Measurements from ENCODE around the gene USP8.

Gene USP8

GRCh38 chr15:50543556-50543955 is 119.4 kb downstream of the USP8 start:
- TF ChIP-seq ARNTL (CRISPR knock-in tag; IDR thresholded peaks at IDR 0.05; ENCODE audit: borderline replicate concordance, low read depth): no peak
- TF ChIP-seq, protein P1, sequence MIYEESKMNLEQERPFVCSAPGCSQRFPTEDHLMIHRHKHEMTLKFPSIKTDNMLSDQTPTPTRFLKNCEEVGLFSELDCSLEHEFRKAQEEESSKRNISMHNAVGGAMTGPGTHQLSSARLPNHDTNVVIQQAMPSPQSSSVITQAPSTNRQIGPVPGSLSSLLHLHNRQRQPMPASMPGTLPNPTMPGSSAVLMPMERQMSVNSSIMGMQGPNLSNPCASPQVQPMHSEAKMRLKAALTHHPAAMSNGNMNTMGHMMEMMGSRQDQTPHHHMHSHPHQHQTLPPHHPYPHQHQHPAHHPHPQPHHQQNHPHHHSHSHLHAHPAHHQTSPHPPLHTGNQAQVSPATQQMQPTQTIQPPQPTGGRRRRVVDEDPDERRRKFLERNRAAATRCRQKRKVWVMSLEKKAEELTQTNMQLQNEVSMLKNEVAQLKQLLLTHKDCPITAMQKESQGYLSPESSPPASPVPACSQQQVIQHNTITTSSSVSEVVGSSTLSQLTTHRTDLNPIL (CRISPR knock-in tag; IDR thresholded peaks at IDR 0.05; ENCODE audit: low read depth): no peak
- no peak for TF ChIP-seq PATZ1 (CRISPR knock-in tag; IDR thresholded peaks at IDR 0.05; ENCODE audit: borderline replicate concordance)
- no peak for TF ChIP-seq ZC3H10 (CRISPR knock-in tag; IDR thresholded peaks at IDR 0.05)
- TF ChIP-seq, protein P2, sequence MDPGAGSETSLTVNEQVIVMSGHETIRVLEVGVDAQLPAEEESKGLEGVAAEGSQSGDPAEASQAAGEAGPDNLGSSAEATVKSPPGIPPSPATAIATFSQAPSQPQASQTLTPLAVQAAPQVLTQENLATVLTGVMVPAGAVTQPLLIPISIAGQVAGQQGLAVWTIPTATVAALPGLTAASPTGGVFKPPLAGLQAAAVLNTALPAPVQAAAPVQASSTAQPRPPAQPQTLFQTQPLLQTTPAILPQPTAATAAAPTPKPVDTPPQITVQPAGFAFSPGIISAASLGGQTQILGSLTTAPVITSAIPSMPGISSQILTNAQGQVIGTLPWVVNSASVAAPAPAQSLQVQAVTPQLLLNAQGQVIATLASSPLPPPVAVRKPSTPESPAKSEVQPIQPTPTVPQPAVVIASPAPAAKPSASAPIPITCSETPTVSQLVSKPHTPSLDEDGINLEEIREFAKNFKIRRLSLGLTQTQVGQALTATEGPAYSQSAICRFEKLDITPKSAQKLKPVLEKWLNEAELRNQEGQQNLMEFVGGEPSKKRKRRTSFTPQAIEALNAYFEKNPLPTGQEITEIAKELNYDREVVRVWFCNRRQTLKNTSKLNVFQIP (CRISPR knock-in tag; IDR thresholded peaks at IDR 0.05; ENCODE audit: borderline replicate concordance, low read depth): no peak
- no peak for TF ChIP-seq CSDC2 (CRISPR knock-in tag; IDR thresholded peaks at IDR 0.05)
- no peak for TF ChIP-seq ESRRG (CRISPR knock-in tag; IDR thresholded peaks at IDR 0.05)
- TF ChIP-seq BACH2 (CRISPR knock-in tag; IDR thresholded peaks at IDR 0.05; ENCODE audit: borderline replicate concordance): no peak
- TF ChIP-seq, protein P3, sequence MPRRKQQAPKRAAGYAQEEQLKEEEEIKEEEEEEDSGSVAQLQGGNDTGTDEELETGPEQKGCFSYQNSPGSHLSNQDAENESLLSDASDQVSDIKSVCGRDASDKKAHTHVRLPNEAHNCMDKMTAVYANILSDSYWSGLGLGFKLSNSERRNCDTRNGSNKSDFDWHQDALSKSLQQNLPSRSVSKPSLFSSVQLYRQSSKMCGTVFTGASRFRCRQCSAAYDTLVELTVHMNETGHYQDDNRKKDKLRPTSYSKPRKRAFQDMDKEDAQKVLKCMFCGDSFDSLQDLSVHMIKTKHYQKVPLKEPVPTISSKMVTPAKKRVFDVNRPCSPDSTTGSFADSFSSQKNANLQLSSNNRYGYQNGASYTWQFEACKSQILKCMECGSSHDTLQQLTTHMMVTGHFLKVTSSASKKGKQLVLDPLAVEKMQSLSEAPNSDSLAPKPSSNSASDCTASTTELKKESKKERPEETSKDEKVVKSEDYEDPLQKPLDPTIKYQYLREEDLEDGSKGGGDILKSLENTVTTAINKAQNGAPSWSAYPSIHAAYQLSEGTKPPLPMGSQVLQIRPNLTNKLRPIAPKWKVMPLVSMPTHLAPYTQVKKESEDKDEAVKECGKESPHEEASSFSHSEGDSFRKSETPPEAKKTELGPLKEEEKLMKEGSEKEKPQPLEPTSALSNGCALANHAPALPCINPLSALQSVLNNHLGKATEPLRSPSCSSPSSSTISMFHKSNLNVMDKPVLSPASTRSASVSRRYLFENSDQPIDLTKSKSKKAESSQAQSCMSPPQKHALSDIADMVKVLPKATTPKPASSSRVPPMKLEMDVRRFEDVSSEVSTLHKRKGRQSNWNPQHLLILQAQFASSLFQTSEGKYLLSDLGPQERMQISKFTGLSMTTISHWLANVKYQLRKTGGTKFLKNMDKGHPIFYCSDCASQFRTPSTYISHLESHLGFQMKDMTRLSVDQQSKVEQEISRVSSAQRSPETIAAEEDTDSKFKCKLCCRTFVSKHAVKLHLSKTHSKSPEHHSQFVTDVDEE (CRISPR knock-in tag; IDR thresholded peaks at IDR 0.05): no peak
- TF ChIP-seq ZNF70 (CRISPR knock-in tag; IDR thresholded peaks at IDR 0.05): no peak
- TF ChIP-seq TOX (CRISPR knock-in tag; IDR thresholded peaks at IDR 0.05; ENCODE audit: borderline replicate concordance): no peak
- TF ChIP-seq, protein P4, sequence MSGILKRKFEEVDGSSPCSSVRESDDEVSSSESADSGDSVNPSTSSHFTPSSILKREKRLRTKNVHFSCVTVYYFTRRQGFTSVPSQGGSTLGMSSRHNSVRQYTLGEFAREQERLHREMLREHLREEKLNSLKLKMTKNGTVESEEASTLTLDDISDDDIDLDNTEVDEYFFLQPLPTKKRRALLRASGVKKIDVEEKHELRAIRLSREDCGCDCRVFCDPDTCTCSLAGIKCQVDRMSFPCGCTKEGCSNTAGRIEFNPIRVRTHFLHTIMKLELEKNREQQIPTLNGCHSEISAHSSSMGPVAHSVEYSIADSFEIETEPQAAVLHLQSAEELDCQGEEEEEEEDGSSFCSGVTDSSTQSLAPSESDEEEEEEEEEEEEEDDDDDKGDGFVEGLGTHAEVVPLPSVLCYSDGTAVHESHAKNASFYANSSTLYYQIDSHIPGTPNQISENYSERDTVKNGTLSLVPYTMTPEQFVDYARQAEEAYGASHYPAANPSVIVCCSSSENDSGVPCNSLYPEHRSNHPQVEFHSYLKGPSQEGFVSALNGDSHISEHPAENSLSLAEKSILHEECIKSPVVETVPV (CRISPR knock-in tag; IDR thresholded peaks at IDR 0.05): no peak
- TF ChIP-seq TCF4 (CRISPR knock-in tag; IDR thresholded peaks at IDR 0.05; ENCODE audit: borderline replicate concordance): no peak
- ATAC-seq: no peak

GRCh38 chr15:50544368-50544767 is 120.2 kb downstream of the USP8 start:
- ATAC-seq: no peak
- TF ChIP-seq ISL1 (CRISPR knock-in tag; IDR thresholded peaks at IDR 0.05) (no peak), ESRRG (CRISPR knock-in tag; IDR thresholded peaks at IDR 0.05) (no peak), TOX (CRISPR knock-in tag; IDR thresholded peaks at IDR 0.05; ENCODE audit: borderline replicate concordance) (no peak)
- TF ChIP-seq, protein P4 (CRISPR knock-in tag; IDR thresholded peaks at IDR 0.05): no peak
- TF ChIP-seq, protein P3 (CRISPR knock-in tag; IDR thresholded peaks at IDR 0.05): no peak

DNA sequence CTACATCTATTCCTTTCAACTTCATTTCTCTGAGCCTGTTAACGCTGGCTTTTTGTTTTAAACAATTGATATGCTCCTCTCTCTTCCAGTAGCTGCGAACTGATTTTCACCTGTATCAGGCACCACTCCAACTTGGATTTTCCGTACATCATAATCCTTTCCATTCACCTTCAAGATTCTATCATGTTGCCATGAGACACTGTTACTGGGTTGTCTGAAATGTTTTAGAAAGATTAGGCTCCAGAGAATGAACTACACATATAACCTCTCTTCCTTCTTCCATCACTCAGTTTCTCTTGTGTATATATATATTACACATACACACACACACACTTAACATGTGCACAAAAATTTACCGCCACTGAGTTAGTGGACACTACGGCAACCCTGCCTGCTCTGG is 122.4 kb downstream of the USP8 start, which contains the start of gene USP50:
Gene USP50 (minus strand): TSS at position 101 of the 400 bp plus-strand sequence. CDS start 141 bp downstream, outside the sequence.
- no peak for ATAC-seq
- TF ChIP-seq OSR1 (CRISPR knock-in tag; IDR thresholded peaks at IDR 0.05) (no peak), ARNTL (CRISPR knock-in tag; IDR thresholded peaks at IDR 0.05; ENCODE audit: borderline replicate concordance, low read depth) (no peak), ZNF70 (CRISPR knock-in tag; IDR thresholded peaks at IDR 0.05) (no peak), ZNF565 (CRISPR knock-in tag; conservative IDR thresholded peaks at IDR 0.05; ENCODE audit: low read depth) (no peak)

Measured in SK-N-SH treated with all-trans-retinoic acid at 6 μM for 48 hours (cell line).